GM13976 (cell line): ENCODE data around the gene PLA2G7.

Source experiments
- DNase-seq: peaks from one replicate; pipeline ENCODE4 v3.0.0; 2012; ENCODE audit warnings: low spot score
- CTCF ChIP-seq: IDR thresholded peaks from 2 replicates; pipeline ENCODE4 v1.5.1; 2012; ENCODE audit warnings: borderline replicate concordance, mild to moderate bottlenecking; ENCODE audit not compliant: insufficient read depth; ENCODE audit errors: extremely low read depth, missing control alignments, control extremely low read depth
- in situ Hi-C: fragments of 300-500 bp; cut with MboI; formaldehyde crosslinking; loops from one replicate; pipeline ENCODE4 v1.12.0; 2022; ENCODE audit warnings: low sequenced_read_pairs, mixed read lengths, inconsistent platforms; ENCODE audit not compliant: unreplicated experiment

Gene PLA2G7

GRCh38 chr6:46684771-46685170 lies 50.4 kb downstream of the PLA2G7 start:
- no peak for TF ChIP-seq CTCF
- in situ Hi-C loops = no loop called here
- no peak for DNase-seq

GRCh38 chr6:46677314-46677654 lies 57.9 kb downstream of the PLA2G7 start:
- TF ChIP-seq CTCF = peak; percentile 3
- in situ Hi-C loops = no loop called here
- no peak for DNase-seq

GRCh38 chr6:46676604-46677313 lies 58.4 kb downstream of the PLA2G7 start:
- in situ Hi-C loops = no loop called here
- DNase-seq = no peak
- TF ChIP-seq CTCF = no peak

GRCh38 chr6:46674410-46674809 lies 60.8 kb downstream of the PLA2G7 start:
- DNase-seq = no peak
- TF ChIP-seq CTCF = no peak
- in situ Hi-C loops = no loop called here

GRCh38 chr6:46667377-46667776 lies 67.8 kb downstream of the PLA2G7 start:
- no peak for TF ChIP-seq CTCF
- in situ Hi-C loops = no loop called here
- no peak for DNase-seq

GRCh38 chr6:46661483-46661882 lies 73.7 kb downstream of the PLA2G7 start:
- no peak for DNase-seq
- in situ Hi-C loops = no loop called here
- no peak for TF ChIP-seq CTCF
